ENCODE results near the gene KNOP1. TPM values are rescaled to one million over a fixed set of nuclear protein-coding genes. Genes with fewer than 3 reads are reported as not detected.
"Not testable (repeated sequence)": the region's sequence is repeated elsewhere in the genome, so short reads cannot be mapped to it uniquely, and the experiment has no call there.

Gene KNOP1
- total RNA-seq, 3 donors from 2014 or later = 28.6 to 37.0 (median 33.6) TPM

DNA sequence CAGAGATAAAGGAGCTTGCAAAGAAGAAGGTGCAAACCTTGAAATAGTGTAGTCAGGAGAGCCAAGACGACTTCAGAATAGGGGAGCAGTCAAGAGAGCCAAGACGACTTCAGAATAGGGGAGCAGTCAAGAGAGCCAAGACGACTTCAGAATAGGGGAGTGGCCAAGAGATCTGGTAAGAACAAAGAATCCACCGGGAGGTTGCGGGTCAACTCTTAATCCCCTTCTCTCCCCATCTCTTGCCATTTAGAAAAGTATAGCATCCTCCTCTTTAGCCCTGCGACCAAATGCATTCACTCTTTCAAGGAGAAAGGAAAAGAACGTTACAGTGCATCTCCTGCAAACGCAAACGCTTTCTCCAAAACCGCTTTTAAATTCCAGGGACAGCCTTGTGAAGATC is 713 bp downstream of the KNOP1 start:
- Mint-ChIP-seq H3K9me3 (no peaks in the 10 kb centered on the region), H3K4me3 (peak overlapping the region; percentile 96), H3K27me3 (ENCODE audit: low read depth) (no peaks in the 10 kb centered on the region), H3K4me1 (ENCODE audit: low read depth) (peaks cover 27% of the 10 kb centered on the region), H3K36me3 (ENCODE audit: insufficient read depth) (peaks cover 14% of the 10 kb centered on the region)
- ATAC-seq (no peak), DNase-seq (no peak)

DNA sequence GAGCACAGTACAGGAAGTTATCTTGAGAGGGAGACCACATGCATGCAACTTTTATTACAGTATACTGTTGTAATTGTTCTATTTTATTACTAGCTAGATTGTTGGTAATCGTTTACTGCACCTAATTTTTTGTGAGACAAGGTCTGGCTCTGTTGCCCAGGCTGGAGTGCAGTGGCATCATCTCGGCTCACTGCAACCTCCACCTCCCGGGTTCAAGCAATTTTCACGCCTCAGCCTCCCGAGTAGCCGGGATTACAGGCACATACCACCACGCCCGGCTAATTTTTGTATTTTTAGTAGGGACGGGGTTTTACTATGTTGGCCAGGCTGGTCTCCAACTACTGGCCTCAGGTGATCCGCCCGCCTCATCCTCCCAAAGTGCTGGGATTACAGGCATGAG is 1.3 kb downstream of the KNOP1 start:
- H3K27me3 Mint-ChIP-seq (ENCODE audit: low read depth); ATAC-seq; DNase-seq; H3K9me3 Mint-ChIP-seq: not testable (repeated sequence)
- Mint-ChIP-seq H3K4me1 (ENCODE audit: low read depth) (peaks cover 23% of the 10 kb centered on the region), H3K4me3 (peak overlapping the region; percentile 96), H3K36me3 (ENCODE audit: insufficient read depth) (peaks cover 17% of the 10 kb centered on the region)

DNA sequence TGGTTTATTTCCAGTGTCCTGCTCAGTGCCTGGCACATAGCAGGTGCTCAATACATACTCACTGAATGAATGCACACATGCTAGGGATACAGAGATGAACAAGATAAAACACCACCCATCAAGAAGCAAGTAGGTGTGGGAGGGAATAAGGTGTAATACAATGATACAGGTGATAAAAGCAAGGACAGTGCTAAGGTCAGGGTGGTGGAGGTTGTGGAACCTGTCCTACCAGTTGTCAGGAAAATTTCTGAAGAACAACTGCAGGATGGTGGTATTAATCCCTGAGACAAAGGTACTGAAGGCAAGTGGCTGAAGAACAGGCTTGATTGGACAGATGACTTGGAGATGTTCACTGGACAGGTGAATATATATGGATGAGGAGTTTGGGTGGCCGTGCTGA is 1.8 kb downstream of the KNOP1 start:
- Mint-ChIP-seq H3K27me3 (ENCODE audit: low read depth) (no peaks in the 10 kb centered on the region), H3K4me1 (ENCODE audit: low read depth) (peaks cover 20% of the 10 kb centered on the region), H3K9me3 (no peaks in the 10 kb centered on the region), H3K36me3 (ENCODE audit: insufficient read depth) (peaks cover 21% of the 10 kb centered on the region), H3K4me3 (peak overlapping the region; percentile 96)
- ATAC-seq = no peak
- no peak for DNase-seq

DNA sequence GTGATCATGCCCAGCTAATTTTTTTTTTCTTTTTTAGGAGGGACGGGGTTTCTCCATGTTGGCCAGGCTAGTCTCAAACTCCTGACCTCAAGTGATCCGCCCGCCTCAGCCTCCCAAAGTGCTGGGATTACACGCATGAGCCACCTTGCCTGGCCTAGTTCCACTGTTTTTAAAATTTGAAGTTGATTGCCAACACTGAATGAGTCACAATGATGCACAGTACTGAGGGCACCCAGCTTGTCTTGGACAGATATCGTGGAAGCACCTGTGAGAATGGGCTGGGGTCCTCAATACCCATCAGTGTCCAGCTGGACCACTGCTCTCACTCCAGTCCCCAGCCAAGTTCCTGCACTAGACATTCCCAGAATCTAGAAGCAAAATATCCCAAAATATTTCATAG is 2.5 kb downstream of the KNOP1 start:
- Mint-ChIP-seq H3K9me3 (no peaks in the 10 kb centered on the region), H3K36me3 (ENCODE audit: insufficient read depth) (peaks cover 21% of the 10 kb centered on the region), H3K4me3 (no peak overlapping the region), H3K4me1 (ENCODE audit: low read depth) (peaks cover 18% of the 10 kb centered on the region), H3K27me3 (ENCODE audit: low read depth) (no peaks in the 10 kb centered on the region)
- ATAC-seq (no peak), DNase-seq (no peak)

DNA sequence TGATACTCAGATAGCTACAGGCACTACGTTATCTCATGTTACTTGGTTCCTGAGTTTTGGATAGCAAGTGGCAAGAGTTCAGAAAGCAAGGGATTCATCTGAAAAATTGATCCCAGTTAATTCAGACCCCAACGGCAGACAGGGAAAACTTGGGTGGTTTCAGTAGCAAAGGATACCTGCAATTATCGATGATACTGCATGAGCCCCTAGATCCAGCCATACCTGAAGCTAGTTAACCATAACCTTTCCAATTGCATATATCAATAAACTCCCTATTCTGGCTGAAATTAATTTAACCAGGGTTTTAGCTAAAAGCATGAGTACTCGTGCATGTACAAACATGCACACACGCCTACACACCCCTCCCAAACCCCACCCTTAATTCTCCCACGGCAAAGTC is 4.3 kb downstream of the KNOP1 start:
- Mint-ChIP-seq H3K27me3 (ENCODE audit: low read depth) (no peaks in the 10 kb centered on the region), H3K36me3 (ENCODE audit: insufficient read depth) (peaks cover 33% of the 10 kb centered on the region), H3K9me3 (no peaks in the 10 kb centered on the region), H3K4me3 (no peak overlapping the region), H3K4me1 (ENCODE audit: low read depth) (peaks cover 20% of the 10 kb centered on the region)
- DNase-seq (no peak), ATAC-seq (no peak)

DNA sequence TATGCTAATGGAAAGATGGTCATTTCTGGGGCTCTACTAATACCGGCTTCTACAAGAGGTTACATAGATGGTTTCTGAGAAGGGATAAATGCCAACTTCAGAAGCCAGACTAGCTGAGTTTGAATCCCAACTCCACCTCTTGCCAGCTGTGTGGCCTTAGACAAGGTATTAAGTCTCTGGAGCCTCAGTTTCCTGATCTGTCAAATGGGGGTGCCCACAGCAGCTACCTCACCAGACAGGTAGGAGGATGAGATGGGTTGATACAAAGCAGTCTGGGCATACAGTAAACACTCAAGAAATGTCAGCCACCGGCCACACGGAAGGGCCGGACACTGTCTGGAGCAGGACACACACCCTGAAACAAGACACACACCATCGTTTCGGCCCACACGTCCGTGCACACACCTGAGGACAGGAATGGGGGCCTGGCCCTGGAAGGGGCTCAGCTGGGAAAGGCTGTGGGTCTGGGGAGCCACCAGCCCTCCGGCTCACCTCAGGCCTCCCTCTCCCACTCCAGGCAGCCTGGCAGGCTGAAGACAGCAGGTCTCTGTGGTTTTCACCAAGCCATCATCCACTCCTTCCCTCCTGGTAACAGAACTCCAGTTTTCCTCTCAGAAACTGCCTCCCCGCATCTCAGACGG is 5.5 kb downstream of the KNOP1 start:
- DNase-seq (no peak), ATAC-seq (no peak)
- H3K27me3 Mint-ChIP-seq (ENCODE audit: low read depth) = no peaks in the 10 kb centered on the region
- H3K9me3 Mint-ChIP-seq = no peaks in the 10 kb centered on the region
- H3K4me3 Mint-ChIP-seq = no peak overlapping the region
- H3K36me3 Mint-ChIP-seq (ENCODE audit: insufficient read depth) = peaks cover 33% of the 10 kb centered on the region
- H3K4me1 Mint-ChIP-seq (ENCODE audit: low read depth) = peaks cover 20% of the 10 kb centered on the region

DNA sequence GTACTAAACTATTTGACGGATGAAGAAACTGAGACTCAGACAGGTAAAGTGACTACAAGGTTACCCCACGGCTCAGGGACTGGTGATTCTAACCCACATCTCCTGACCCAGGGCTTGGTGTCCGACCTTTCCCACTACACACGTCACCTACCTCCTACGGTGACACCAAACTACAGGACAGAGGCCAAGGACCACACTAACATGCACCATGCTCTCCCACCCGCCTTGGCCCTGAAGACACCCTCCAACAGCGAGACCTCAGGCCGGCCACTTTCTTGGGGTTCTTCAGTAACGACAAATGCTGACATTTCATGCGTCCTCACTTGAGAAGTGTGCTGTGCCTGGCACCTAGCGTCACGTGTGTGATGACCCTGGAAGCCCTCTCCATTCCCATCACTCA is 6.4 kb downstream of the KNOP1 start:
- DNase-seq = no peak
- Mint-ChIP-seq H3K4me3 (no peak overlapping the region), H3K36me3 (ENCODE audit: insufficient read depth) (peaks cover 34% of the 10 kb centered on the region), H3K4me1 (ENCODE audit: low read depth) (peaks cover 13% of the 10 kb centered on the region), H3K27me3 (ENCODE audit: low read depth) (no peaks in the 10 kb centered on the region), H3K9me3 (no peaks in the 10 kb centered on the region)
- ATAC-seq = no peak

DNA sequence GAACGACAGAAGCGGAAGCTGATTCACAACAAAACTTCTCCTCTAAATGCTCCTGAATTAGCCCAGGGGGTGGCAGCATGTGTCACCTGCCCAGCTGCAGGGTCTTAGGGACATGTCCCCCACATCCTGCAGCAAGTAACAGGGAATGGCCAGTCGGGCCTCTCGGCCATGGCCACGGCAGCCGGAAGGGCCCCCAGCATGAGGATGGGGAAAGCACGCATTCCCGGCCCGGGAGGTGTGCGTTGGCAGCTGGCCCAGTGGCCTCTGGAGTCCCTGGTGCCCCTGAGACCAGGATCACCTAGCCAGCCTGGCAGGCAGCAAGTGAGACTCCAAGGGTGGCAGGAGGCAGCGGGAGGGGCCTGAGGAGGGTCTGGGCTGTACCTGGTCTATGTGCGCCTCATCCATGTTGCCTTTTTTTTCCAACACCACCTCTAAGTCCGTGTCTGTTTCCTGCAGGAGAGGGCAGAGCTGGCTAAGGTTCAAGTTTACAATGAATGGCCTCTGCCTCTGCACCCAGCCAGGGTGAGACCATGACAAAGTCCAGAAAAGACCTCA is 7.0 kb downstream of the KNOP1 start:
- no peaks in the 10 kb centered on the region for H3K9me3 Mint-ChIP-seq
- H3K4me1 Mint-ChIP-seq (ENCODE audit: low read depth) = peaks cover 7% of the 10 kb centered on the region
- H3K36me3 Mint-ChIP-seq (ENCODE audit: insufficient read depth) = peaks cover 39% of the 10 kb centered on the region
- no peak for ATAC-seq
- no peak for DNase-seq
- H3K27me3 Mint-ChIP-seq (ENCODE audit: low read depth) = no peaks in the 10 kb centered on the region
- no peak overlapping the region for H3K4me3 Mint-ChIP-seq

DNA sequence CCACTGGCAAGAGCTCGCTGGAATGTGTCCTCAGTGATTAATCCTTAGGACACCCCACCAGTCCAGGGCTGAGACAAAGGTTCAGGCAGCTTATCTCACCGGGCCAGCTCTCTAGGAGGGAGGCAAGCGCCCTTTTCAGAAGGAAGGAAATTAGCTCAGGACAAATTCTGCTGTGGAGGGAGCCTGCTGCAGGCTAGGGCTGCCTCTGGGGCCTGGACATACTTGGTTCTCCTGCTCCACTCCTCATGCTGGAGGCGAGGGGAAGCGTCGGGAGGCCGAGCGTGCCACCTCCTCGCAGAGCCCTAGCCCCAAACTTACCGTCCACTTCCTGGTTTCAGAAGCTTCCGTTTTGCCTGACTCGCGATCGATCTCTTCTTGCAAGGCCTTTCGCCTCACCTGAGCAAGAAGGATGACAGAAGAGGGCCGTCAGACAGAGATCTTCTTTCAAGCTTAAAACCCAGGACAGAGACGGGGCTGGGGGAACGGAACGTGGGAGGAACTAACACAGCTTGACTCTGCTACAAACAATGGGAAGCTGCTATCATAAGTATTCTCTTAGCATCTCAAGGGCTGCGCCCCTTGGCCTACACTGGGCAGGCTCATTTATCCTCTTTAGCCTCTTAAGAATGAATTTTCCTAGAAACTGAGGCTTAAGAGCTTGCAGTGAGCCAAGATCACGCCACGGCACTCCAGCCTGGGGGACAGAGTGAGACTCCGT is 7.7 kb downstream of the KNOP1 start:
- H3K9me3 Mint-ChIP-seq = no peaks in the 10 kb centered on the region
- DNase-seq (no peak), ATAC-seq (no peak)
- H3K36me3 Mint-ChIP-seq (ENCODE audit: insufficient read depth) = peaks cover 42% of the 10 kb centered on the region
- H3K4me1 Mint-ChIP-seq (ENCODE audit: low read depth) = peaks cover 6% of the 10 kb centered on the region
- no peaks in the 10 kb centered on the region for H3K27me3 Mint-ChIP-seq (ENCODE audit: low read depth)
- H3K4me3 Mint-ChIP-seq = no peak overlapping the region

DNA sequence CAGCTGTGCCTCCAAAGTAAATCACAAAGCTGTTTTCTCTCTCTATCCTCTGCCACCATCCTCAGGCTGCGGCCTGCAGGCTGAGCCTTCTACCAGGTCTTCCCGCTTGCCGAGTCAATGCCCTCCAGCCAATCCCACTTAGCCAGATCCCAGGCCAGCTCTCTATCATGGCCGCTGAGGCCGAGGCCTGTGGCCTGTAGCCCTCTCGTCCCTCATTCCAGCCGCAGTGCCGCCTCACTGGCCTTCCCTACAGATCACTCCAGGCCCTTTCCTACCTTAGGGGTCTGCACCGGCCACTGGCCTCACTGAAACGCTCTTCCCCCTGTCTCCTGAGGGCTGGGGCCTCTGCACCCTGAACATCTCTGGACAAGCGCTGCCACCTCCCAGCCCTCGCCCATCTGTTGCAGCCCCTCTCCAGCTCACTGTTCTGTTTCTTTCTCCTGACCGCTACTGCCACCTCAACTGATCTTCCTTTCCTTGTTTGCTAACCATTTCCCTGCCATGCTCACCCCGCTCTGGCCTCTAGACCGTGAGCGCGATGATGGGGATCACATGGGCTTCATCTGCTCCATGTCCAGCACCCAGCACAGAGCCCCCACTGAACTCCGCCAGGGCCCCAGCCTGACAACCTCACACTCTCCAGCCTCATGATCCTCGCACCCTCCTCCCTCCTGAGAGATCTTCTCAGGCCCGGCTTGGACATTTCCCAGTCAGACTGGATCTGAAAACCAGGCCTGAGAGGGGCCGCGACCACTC is 8.5 kb downstream of the KNOP1 start:
- no peak for ATAC-seq
- no peak overlapping the region for H3K4me3 Mint-ChIP-seq
- H3K4me1 Mint-ChIP-seq (ENCODE audit: low read depth) = peaks cover 4% of the 10 kb centered on the region
- H3K9me3 Mint-ChIP-seq = no peaks in the 10 kb centered on the region
- no peak for DNase-seq
- H3K27me3 Mint-ChIP-seq (ENCODE audit: low read depth) = no peaks in the 10 kb centered on the region
- H3K36me3 Mint-ChIP-seq (ENCODE audit: insufficient read depth) = peaks cover 44% of the 10 kb centered on the region

DNA sequence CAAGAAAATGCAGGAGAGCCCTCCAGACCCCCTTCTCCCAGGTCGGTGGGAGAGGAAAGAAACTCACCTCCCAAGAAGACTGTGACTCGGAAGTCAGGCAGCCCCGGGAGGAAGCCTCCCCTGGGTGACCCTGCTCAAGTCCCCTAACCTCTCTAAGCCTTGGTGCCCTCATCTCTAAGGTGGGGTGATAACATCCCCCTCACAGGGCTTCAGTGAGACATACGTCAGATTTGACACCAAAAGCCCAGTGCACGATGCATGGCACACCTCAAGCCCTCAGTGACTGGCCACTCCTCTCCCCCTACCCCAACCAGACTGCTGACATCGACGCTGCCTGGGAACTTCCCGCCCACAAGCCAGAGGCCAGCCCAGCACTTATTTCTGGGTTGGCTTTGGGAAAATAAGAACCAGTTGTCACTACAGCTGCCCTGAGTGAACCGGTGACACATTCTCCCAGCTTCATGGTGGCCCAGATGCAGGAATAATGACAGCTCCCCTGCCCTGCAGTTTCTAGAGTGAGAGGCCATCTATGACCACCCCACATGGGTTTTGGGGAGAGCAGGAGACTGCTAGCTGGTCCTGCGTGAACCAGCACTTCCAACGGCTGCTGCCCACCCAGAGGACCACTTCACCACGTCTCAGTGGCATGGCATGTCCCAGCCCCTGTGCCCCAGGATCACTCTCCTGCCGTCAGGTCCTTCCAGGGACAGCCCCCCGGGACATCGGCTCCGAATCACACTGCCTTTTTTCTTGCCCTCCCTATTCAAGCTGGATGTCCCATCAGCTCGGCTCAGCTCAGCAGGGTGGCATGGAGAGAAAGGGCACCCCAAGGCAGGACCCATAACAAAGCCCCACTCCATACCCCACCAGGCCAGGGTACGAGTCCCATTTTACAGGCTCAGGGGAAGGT is 9.5 kb downstream of the KNOP1 start:
- H3K9me3 Mint-ChIP-seq = no peaks in the 10 kb centered on the region
- H3K27me3 Mint-ChIP-seq (ENCODE audit: low read depth) = no peaks in the 10 kb centered on the region
- H3K4me1 Mint-ChIP-seq (ENCODE audit: low read depth) = peaks cover 4% of the 10 kb centered on the region
- peaks cover 47% of the 10 kb centered on the region for H3K36me3 Mint-ChIP-seq (ENCODE audit: insufficient read depth)
- ATAC-seq (no peak), DNase-seq (no peak)
- H3K4me3 Mint-ChIP-seq = no peak overlapping the region

DNA sequence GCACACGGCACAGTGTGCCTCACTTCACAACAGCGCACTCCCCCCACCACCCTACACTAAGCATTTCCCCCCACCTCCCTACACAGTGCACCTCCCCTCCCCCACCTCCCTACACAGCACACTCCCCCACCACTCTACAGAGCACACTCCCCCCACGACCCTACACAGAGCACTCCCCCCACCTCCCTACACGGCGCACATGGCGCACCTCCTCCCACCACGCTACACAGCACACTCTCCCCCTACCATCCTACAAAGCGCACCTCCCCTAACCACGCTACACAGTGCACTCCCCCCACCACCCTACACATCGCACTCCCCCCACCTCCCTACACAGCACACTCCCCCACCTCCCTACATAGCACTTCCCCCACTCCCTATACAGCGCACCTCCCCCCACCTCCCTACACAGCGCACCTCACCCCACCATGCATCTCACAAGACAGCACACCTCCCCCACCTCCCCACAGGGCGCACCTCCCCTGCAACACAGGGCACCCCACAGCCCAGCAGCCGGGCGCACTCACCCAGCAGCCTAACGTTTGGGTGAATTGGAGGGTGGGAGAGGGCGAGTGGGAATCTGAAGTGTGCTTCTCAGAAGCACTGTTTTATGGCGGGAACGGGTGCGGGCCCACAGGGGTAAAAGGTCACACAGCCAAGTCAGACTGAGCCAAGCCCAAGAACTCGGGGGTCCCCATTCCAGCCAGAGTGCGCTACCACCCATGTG is 10.3 kb downstream of the KNOP1 start:
- DNase-seq (no peak), ATAC-seq (no peak)
- H3K9me3 Mint-ChIP-seq = no peaks in the 10 kb centered on the region
- H3K36me3 Mint-ChIP-seq (ENCODE audit: insufficient read depth) = peaks cover 49% of the 10 kb centered on the region
- no peaks in the 10 kb centered on the region for H3K27me3 Mint-ChIP-seq (ENCODE audit: low read depth)
- H3K4me3 Mint-ChIP-seq = no peak overlapping the region
- peaks cover 4% of the 10 kb centered on the region for H3K4me1 Mint-ChIP-seq (ENCODE audit: low read depth)

DNA sequence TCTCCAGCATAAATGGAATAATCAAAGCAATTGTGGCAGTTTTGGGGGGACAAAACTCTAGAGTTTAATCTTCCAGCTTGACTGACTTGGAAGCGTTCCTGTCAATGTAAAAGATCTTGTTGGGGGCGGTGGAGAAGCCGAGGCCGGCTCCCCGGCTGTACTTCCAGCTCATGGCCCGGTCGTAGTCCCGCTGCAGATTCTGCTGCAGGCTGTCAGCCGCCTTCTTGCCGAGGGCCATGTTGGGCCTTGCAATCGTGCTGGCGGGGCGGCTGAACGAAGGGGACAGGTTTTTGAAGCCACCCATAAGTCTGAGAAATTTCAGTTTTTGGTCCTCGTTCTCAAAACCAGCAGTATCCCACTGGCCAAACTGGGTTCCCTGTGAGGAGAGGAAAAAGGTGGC is 11.2 kb downstream of the KNOP1 start:
- H3K36me3 Mint-ChIP-seq (ENCODE audit: insufficient read depth) = peaks cover 51% of the 10 kb centered on the region
- no peaks in the 10 kb centered on the region for H3K27me3 Mint-ChIP-seq (ENCODE audit: low read depth)
- H3K4me3 Mint-ChIP-seq = no peak overlapping the region
- ATAC-seq (no peak), DNase-seq (no peak)
- peaks cover 4% of the 10 kb centered on the region for H3K4me1 Mint-ChIP-seq (ENCODE audit: low read depth)
- no peaks in the 10 kb centered on the region for H3K9me3 Mint-ChIP-seq
